DND-41 (cell line): ENCODE measurements around the gene EXOC3.

Source experiments
- CTCF ChIP-seq: IDR thresholded peaks from 2 replicates; pipeline ENCODE4 v1.5.1; 2012; ENCODE audit warnings: borderline replicate concordance, low read length, moderate library complexity, mild to moderate bottlenecking; ENCODE audit not compliant: poor library complexity, severe bottlenecking; ENCODE audit errors: extremely low read depth
- EZH2 ChIP-seq: IDR thresholded peaks from 3 replicates; pipeline ENCODE4 v1.6.1; 2012; ENCODE audit warnings: borderline replicate concordance, low read depth, mild to moderate bottlenecking, moderate library complexity, low read length, inconsistent platforms; ENCODE audit not compliant: severe bottlenecking

GRCh38 chr5:455806-456205, 12.8 kb downstream of the EXOC3 start:
- no peak for TF ChIP-seq CTCF
- no peak for TF ChIP-seq EZH2
